HG02970 (cell line): ENCODE results near the gene NRP1.

Experiments used
- ATAC-seq: cut with Tn5 transposase; IDR thresholded peaks from one replicate; pipeline ENCODE4 v1.9.1; 2021; ENCODE audit warnings: mild to moderate bottlenecking, moderate library complexity, moderate number of reproducible peaks; ENCODE audit not compliant: unreplicated experiment, low FRiP score

Gene NRP1

GRCh38 chr10:33295851-33296250 lies 38.6 kb downstream of the NRP1 start:
- no peak for ATAC-seq

DNA sequence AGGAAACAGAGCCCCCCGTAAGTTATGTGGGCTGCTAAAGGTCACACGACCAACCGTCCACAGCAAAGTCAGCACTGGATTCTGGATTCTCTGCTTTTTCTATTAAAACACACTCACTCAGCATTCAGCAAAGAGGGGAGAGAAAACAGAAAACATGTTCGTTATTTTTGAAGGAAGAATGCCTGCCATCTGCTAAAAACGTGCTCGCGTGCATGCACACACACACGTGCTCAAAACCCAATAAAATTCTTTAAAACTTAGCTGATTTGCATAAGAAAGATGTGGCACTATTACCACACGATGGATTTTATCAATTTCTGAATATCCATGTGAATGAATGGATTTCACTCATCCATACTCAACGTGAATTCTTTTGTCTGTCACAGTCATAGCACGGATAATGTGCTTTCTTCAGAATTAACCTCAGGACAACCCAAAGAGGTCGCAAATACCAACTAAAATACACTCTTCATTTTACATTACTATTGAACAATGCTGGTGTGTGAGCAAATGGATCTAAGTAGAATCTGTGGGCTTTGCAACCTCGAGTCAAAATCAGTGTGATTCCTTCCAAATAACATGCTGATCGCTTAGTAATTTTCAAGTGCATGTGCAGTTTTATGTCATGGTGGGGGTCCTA lies 40.8 kb downstream of the NRP1 start:
- no peak for ATAC-seq

GRCh38 chr10:33293076-33293475 lies 41.4 kb downstream of the NRP1 start:
- no peak for ATAC-seq

DNA sequence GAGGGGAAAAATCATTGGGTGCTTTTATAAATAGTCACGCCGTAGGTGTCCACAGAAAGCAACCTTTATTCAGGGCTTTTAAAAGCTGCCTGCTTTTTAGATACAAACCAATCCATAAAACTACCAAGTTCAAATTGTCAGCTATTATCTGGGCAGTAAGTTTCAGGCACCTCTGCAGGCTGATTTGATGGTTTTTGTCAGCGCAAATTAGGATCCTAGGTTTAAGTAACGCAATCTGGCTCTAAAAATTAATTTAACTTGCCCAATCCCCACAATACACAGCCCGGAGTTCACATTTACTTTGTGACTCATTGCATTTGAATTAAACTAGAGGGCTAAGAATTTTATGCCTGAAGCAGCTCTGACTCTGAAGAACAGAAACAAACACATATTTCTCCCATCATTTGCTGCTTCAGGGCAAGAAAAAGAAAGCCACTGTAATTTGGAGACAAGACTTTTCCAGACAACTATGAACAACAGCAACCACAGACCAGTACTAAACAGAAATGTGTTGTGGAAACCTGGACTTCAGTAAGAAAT lies 43.3 kb downstream of the NRP1 start:
- ATAC-seq = no peak

- ATAC-seq = no peak
Measured at GRCh38 chr10:33290321-33291052, 44.0 kb downstream of the NRP1 start.

DNA sequence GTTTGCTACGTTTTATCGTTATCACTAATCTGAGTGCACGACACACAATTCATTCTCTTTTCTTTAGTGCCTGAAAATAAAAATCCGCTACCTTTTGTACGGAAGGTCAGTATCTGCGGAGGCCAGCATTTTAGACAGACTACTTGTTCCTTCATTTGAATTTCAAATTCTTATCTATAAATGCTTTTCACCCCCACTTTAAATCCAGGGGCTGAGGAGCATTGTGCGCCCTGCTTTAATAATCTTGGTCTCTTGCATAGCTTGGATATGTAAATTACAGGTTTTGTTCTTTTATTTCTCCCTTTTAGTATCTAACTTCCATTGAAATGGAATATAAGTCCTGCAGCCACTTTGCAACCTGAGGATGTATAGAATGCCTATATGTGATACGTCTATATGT lies 44.7 kb downstream of the NRP1 start:
- no peak for ATAC-seq

DNA sequence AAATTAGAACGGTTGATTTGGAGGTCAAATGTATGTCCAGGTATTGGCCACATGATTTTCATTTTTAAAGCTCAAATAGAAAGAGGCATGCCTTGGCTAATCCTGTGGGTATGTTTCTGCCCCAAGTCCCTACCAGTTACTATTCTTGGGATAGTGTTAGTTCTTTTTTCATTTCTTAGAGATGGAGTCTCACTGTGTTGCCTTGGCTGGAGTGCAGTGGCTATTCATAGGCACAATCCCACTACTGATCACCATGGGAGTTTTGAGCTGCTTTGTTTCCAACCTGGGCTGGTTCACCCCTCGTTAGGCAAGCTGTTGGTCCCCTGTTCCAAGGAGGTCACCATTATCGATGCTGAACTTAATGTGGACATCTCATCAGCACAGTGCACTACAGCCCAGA lies 46.3 kb downstream of the NRP1 start:
- ATAC-seq = no peak

- ATAC-seq = no peak
Measured at GRCh38 chr10:33287112-33287511, 47.4 kb downstream of the NRP1 start.

GRCh38 chr10:33286157-33286934 lies 48.1 kb downstream of the NRP1 start:
- no peak for ATAC-seq

DNA sequence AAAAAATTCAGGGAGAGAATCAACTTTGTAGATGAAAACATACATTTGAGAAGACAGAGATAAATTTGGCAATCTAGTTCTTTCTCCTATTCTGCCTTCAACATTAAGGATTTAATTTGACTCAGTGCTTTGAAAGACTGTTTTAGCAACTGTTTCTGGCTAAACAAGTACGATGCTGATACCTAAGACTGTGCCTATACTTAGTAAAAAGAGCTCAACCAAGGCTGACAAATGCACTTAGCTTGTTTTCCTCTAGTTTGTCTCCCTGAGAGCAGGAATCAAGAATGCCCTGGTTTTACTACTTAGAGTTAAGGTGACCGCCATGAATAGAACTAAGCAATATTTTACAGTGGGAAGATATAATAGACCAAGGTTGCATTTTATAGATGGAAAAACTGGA lies 49.5 kb downstream of the NRP1 start:
- ATAC-seq = no peak

DNA sequence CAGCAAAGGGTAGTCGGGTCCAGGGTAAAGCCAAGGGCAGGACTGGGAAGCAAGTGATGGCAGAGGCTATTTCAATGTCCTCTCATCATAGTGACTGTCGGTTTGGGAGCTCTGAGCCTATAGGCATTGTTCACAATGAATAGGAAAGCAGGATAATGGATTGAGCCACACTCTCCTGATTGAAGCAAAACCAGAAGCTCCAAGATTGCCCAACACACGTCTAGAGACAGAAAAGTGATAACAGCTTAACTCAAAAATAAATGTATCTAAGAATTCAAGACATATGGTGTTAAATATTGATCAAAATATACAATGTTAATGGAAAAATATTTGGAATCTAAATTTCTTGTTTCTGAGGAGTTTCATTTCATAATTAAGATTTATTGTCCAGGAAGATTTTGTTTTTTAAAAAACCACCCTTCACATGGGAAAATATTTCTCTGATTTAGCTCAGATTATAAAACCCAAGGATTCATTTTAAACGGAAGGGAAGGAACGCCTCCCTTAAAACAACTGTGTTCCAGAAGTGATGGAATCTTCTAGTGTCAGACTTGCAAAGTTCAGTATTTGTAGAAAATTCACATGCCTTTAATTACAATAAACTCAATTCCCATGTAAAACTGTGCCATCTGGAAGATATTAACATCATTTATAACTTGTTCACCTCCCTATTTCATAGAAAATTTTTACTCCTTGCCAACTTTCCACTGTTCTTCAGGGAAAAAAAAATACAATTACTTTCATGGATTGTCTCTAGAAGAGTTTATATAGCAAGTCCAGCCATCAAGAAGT lies 54.5 kb downstream of the NRP1 start:
- no peak for ATAC-seq

GRCh38 chr10:33279276-33279675 lies 55.2 kb downstream of the NRP1 start:
- ATAC-seq = no peak

- ATAC-seq = no peak
Measured at GRCh38 chr10:33278198-33278597, 56.3 kb downstream of the NRP1 start.

GRCh38 chr10:33277135-33277536 lies 57.3 kb downstream of the NRP1 start:
- no peak for ATAC-seq

GRCh38 chr10:33276282-33276923 lies 58.1 kb downstream of the NRP1 start:
- ATAC-seq = no peak

GRCh38 chr10:33274096-33274785 lies 60.2 kb downstream of the NRP1 start:
- ATAC-seq = no peak

DNA sequence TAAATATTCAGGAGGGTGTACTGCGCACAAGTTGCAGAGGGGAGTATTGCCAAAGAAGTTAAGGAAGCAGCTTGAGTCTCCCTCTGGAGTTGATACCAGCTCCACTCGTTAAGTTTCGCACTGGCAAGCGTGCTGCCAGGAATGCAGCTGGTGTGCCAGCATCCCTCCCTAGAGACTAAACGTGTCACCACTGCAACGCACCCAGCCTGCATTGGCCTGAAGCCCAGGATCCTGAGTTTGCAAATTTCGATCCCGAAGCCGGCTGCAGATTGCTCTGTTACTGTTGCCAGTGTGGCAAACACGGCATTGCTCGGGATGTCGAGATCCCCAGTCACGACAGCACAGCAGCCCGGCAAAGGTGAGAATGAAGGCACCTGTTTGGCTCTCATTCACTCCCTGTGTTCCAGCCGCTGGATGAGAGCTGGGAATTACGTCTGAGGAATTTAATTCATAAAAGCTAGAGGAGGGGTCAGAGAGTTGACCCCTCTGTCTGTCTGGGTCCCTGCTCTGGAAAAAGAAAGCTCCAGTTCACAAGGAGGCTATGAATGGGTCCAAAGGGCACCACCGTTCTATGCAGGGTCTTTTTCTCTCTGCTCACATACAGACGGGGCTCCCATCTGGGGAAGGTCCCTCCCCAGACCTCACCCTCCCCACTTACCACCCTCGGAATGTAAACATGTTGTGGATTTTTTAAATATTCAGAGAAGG lies 61.0 kb downstream of the NRP1 start:
- ATAC-seq = no peak

- ATAC-seq = no peak
Measured at GRCh38 chr10:33272635-33273034, 61.8 kb downstream of the NRP1 start.
